Measurements from ENCODE around the gene CYB5D1.

GRCh38 chr17:7840441-7840840, 17.4 kb upstream of the CYB5D1 start:
- TF ChIP-seq, protein P1, sequence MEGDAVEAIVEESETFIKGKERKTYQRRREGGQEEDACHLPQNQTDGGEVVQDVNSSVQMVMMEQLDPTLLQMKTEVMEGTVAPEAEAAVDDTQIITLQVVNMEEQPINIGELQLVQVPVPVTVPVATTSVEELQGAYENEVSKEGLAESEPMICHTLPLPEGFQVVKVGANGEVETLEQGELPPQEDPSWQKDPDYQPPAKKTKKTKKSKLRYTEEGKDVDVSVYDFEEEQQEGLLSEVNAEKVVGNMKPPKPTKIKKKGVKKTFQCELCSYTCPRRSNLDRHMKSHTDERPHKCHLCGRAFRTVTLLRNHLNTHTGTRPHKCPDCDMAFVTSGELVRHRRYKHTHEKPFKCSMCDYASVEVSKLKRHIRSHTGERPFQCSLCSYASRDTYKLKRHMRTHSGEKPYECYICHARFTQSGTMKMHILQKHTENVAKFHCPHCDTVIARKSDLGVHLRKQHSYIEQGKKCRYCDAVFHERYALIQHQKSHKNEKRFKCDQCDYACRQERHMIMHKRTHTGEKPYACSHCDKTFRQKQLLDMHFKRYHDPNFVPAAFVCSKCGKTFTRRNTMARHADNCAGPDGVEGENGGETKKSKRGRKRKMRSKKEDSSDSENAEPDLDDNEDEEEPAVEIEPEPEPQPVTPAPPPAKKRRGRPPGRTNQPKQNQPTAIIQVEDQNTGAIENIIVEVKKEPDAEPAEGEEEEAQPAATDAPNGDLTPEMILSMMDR (conservative IDR thresholded peaks at IDR 0.05; ENCODE audit: low read length) = 0 out of 2 replicates have a peak, but pooled peaks have one; percentile 19
- TF ChIP-seq EZH2phosphoT487 (IDR thresholded peaks at IDR 0.05; ENCODE audit: borderline replicate concordance, low read depth, low read length) = no peak

Data from OCI-LY7 (cell line).